Activated naive CD4-positive, alpha-beta T cell treated with anti-CD3 and anti-CD28 coated beads, Interleukin-2, amount 50 U/mL, for 24 hours (primary cell): ENCODE measurements around the gene NMS.

ENCODE experiments used
- H3K27ac Mint-ChIP-seq: one replicate; pipeline ENCODE4 v1.8.0; 2021; ENCODE audit warnings: mild to moderate bottlenecking, mixed read lengths
- H3K27me3 Mint-ChIP-seq: one replicate; pipeline ENCODE4 v1.8.0; 2021; ENCODE audit warnings: mixed read lengths
- H3K36me3 Mint-ChIP-seq: one replicate; pipeline ENCODE4 v1.8.0; 2021; ENCODE audit warnings: mixed read lengths
- H3K4me1 Mint-ChIP-seq: one replicate; pipeline ENCODE4 v1.8.0; 2021; ENCODE audit warnings: mixed read lengths
- H3K4me3 Mint-ChIP-seq: one replicate; pipeline ENCODE4 v1.8.0; 2021; ENCODE audit warnings: mild to moderate bottlenecking, mixed read lengths
- H3K9me3 Mint-ChIP-seq: one replicate; pipeline ENCODE4 v1.8.0; 2021; ENCODE audit warnings: mixed read lengths

NMS gene

GRCh38 chr2:100524331-100524730 lies 54.0 kb downstream of the NMS start:
- Mint-ChIP-seq H3K4me1 (no peaks in the 10 kb centered on the region), H3K27ac (no peak overlapping the region), H3K9me3 (no peaks in the 10 kb centered on the region), H3K36me3 (no peaks in the 10 kb centered on the region), H3K4me3 (no peak overlapping the region), H3K27me3 (no peaks in the 10 kb centered on the region)

- H3K27ac Mint-ChIP-seq: no peak overlapping the region
- no peak overlapping the region for H3K4me3 Mint-ChIP-seq
These were observed 56.6 kb downstream of the NMS start for GRCh38 chr2:100526868-100527267.

GRCh38 chr2:100527440-100528015 lies 57.2 kb downstream of the NMS start:
- Mint-ChIP-seq H3K36me3 (no peaks in the 10 kb centered on the region), H3K27ac (no peak overlapping the region), H3K4me3 (no peak overlapping the region), H3K27me3 (no peaks in the 10 kb centered on the region), H3K9me3 (no peaks in the 10 kb centered on the region), H3K4me1 (no peaks in the 10 kb centered on the region)

More at GRCh38 chr2:100526868-100527267, 56.6 kb downstream of the NMS start:
- no peaks in the 10 kb centered on the region for H3K4me1 Mint-ChIP-seq
- H3K36me3 Mint-ChIP-seq: no peaks in the 10 kb centered on the region
- H3K27me3 Mint-ChIP-seq: no peaks in the 10 kb centered on the region
- H3K9me3 Mint-ChIP-seq: no peaks in the 10 kb centered on the region

- H3K27ac Mint-ChIP-seq: no peak overlapping the region
- no peaks in the 10 kb centered on the region for H3K36me3 Mint-ChIP-seq
- no peak overlapping the region for H3K4me3 Mint-ChIP-seq
- no peaks in the 10 kb centered on the region for H3K27me3 Mint-ChIP-seq
- H3K9me3 Mint-ChIP-seq: no peaks in the 10 kb centered on the region
- no peaks in the 10 kb centered on the region for H3K4me1 Mint-ChIP-seq
These were observed 58.9 kb downstream of the NMS start for GRCh38 chr2:100529176-100529575.

- Mint-ChIP-seq H3K36me3 (no peaks in the 10 kb centered on the region), H3K9me3 (no peaks in the 10 kb centered on the region), H3K27ac (no peak overlapping the region), H3K4me3 (no peak overlapping the region), H3K4me1 (no peaks in the 10 kb centered on the region), H3K27me3 (no peaks in the 10 kb centered on the region)
These were observed 59.6 kb downstream of the NMS start for GRCh38 chr2:100529900-100530299.
